ENCODE data around the gene CENPE. TPM values are rescaled to one million over a fixed set of nuclear protein-coding genes. Genes with fewer than 3 reads are reported as not detected.
A peak's percentile ranks its signal among the peaks of the same experiment; 100 is the strongest.

Gene CENPE
- total and polyA plus RNA-seq, 2 of the 8 experiments (the other 6 are each of a cell fraction or from before 2014, with no cell fraction given) = 2.1 to 49.0 TPM

DNA sequence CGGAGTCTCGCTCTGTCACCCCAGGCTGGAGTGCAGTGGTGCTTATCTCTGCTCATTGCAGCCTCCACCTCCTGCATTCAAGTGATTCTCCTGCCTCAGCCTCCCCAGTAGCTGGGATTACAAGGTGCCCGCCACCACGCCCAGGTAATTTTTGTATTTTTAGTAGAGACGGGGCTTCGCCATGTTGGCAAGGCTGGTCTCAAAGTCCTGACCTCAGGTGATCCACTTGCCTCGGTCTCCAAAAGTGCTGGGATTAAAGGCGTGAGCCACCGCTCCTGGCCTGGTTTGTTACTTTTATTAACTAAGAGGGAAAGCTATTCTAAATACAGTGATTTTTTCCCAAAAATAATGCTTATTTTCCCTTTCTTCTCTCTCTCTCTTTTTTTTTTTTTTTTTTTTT, 866 bp upstream of the CENPE start:
- Histone ChIP-seq H3K9me3 (ENCODE audit: insufficient read depth in 2 of 2, low read depth in 1 of 2, low read length in 1 of 2) (no peaks in the 10 kb centered on the region), H3K36me3 (ENCODE audit: control insufficient read depth in 2 of 4, insufficient read depth in 4 of 4, low read length in 3 of 4) (peaks cover 0 to 24% (median 13%) of the 10 kb centered on the region in 4 experiments; a peak in 4 of 8 replicates), H3K4me1 (replicated peaks in 1 of 4; ENCODE audit: control insufficient read depth in 3 of 4, insufficient read depth in 4 of 4, low read length in 3 of 4) (peaks cover 0 to 1% (median 0%) of the 10 kb centered on the region in 4 experiments; a peak in 1 of 7 replicates), H3K14ac (ENCODE audit: insufficient read length) (no peak overlapping the region), H2AFZ (ENCODE audit: low read length) (peak overlapping the region; percentile 99), H3K23ac (ENCODE audit: insufficient read length) (no peak overlapping the region), H3K27ac (ENCODE audit: low read depth, low read length) (no peak overlapping the region), H3K27me3 (replicated peaks in 1 of 4; ENCODE audit: control insufficient read depth in 3 of 4, extremely low read depth in 1 of 4, insufficient read depth in 3 of 4, low read length in 3 of 4) (no peaks in the 10 kb centered on the region), H2BK5ac (ENCODE audit: low read depth, low read length) (no peak overlapping the region), H3K18ac (ENCODE audit: extremely low read depth, low read length) (no peak overlapping the region), H3K56ac (replicated peaks; ENCODE audit: insufficient read length, low read depth, low read length) (no peak overlapping the region), H2BK12ac (ENCODE audit: low read depth, low read length) (no peak overlapping the region), H4K8ac (ENCODE audit: extremely low read depth, insufficient read depth, low read length) (no peak overlapping the region), H3K79me1 (ENCODE audit: low read depth, low read length) (no peaks in the 10 kb centered on the region), H3K9ac (replicated peaks in 1 of 4; ENCODE audit: extremely low read depth in 1 of 4, low read depth in 3 of 4, low read length in 3 of 4) (no peak overlapping the region), H2BK120ac (replicated peaks; ENCODE audit: low read depth, low read length) (no peak overlapping the region), H4K91ac (replicated peaks; ENCODE audit: insufficient read length, low read length) (no peak overlapping the region), H4K20me1 (replicated peaks in 1 of 2; ENCODE audit: control insufficient read depth in 1 of 2, insufficient read depth in 2 of 2, low read length in 2 of 2) (no peaks in the 10 kb centered on the region), H3K4me2 (ENCODE audit: insufficient read depth in 1 of 2, low read depth in 2 of 2, low read length in 2 of 2) (peak overlapping the region in 1 of 2 experiments; percentile 63; a peak in 1 of 4 replicates), H3K4ac (replicated peaks; ENCODE audit: insufficient read length, low read depth, low read length) (no peak overlapping the region), H3K4me3 (ENCODE audit: extremely low read depth in 1 of 4, insufficient read depth in 2 of 4, low read depth in 3 of 4, low read length in 4 of 4) (peak overlapping the region in 1 of 4 experiments; percentile 82; a peak in 1 of 8 replicates), H3K79me2 (ENCODE audit: control insufficient read depth in 1 of 2, insufficient read depth in 2 of 2, low read length in 2 of 2) (peaks cover 0 to 9% of the 10 kb centered on the region in 2 experiments; a peak in 2 of 4 replicates), H3K23me2 (ENCODE audit: low read depth, low read length) (peaks cover 7% of the 10 kb centered on the region; the same call in 1 of the 2 replicates), H2BK15ac (ENCODE audit: low read length) (no peak overlapping the region), H4K5ac (ENCODE audit: insufficient read length, low read depth, low read length) (no peak overlapping the region), H2AK5ac (ENCODE audit: low read depth, low read length) (no peak overlapping the region), H2BK20ac (ENCODE audit: low read length) (no peak overlapping the region)
- WGBS, 2 experiments (ENCODE audit: extremely low coverage in 1 of 2, insufficient coverage in 1 of 2, insufficient read length in 1 of 2, insufficient replicate concordance in 2 of 2, low coverage in 1 of 2, low lambda C conversion rate in 2 of 2, missing lambda C conversion rate in 1 of 2) = 96% methylated on average over 9 of the region's 9 CpGs; no CpG with 5 or more reads in 1 of the 2 experiments
- ChIA-PET POLR2A (ENCODE audit: partially characterized antibody) (interaction anchor here (0.6 to 0.9 kb wide), 2 partner anchors 16 to 651 kb away, joined by 3 read pairs; no protein-coding TSS in a partner anchor), CTCF (ENCODE audit: partially characterized antibody) (interaction anchor here (0.7 to 1.6 kb wide), 2 partner anchors 584 to 716 kb away, joined by 3 to 4 read pairs; no protein-coding TSS in a partner anchor)
- DNase-seq (ENCODE audit: low read depth in 1 of 2, low spot score in 2 of 2) = no peak
- TF ChIP-seq GTF2F1 (IDR thresholded peaks at IDR 0.05; ENCODE audit: borderline replicate concordance, low read depth, low read length) = no peak
- no peak for FAIRE-seq

Data from H1 (cell line).